Amygdala (tissue), 56 donors: ENCODE measurements around the gene UPF3B.
"Not testable (repeated sequence)": the region's sequence is repeated elsewhere in the genome, so short reads cannot be mapped to it uniquely, and the experiment has no call there.

ENCODE experiments used
- DNase-seq, 56 donors: peaks; one replicate each; lab custom pipeline; 2025; lab: John Stamatoyannopoulos, UW

Gene UPF3B

DNA sequence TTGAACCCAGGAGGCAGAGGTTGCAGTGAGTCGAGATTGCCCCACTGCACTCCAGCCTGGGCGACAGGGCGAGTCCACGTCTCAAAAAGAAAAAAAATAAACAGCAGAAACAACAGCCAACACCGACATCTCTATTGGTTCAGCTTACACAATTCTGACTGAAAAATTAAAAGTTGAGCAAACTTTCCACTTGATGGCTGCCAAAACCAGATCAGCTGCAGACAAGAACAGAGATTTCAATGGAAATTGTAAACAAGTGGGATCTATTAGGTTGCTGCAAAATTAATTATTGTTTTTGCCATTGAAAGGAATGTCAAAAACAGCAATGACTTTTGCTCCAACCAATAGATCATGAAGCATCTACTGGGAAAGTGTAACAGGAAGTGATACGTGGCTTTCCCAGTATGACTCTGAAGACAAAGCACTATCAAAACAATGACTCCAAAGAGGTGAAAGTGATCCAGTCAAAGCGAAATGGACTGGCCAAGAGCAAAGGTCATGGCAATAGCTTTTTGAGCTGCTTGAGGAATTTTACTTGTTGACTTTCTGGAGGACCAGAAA lies 26.3 kb downstream of the UPF3B start:
- no peak for DNase-seq

DNA sequence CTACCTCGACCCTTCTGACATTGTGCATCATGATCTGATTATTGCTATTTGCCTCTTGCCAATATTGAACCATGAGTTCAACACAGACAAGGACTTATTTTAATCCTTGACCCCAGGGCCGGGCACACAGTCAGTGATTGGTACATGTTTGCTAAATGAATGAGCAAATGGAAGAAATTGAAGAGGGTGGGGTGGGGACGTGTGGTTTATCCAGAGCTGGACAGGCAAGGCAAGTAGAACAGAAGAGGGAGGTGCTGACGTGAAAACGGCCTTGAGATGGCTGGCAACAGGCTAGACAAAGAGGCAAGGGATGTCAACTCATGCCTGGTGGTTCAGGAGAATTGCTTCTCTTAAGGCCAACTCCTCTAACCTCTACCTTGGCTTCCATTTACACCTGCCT lies 28.5 kb downstream of the UPF3B start:
- not testable (repeated sequence) for DNase-seq

DNA sequence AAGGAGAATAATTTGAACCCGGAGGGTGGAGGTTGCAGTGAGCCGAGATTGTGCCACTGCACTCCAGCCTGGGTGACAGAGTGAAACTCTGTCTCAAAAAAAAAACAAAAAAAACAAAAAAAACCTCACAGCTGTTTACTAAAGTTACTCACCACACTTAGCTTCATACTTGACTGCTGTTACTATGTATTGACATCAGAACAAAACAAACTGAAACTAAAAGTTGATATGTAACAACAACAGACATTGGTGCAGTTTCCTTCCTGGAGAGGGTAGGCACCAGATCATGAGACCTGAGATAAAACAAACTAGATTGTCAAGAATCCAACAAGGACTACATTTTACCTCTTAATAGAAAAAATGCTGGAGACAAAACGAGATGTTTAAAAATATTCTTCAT lies 31.1 kb downstream of the UPF3B start:
- not testable (repeated sequence) for DNase-seq

DNA sequence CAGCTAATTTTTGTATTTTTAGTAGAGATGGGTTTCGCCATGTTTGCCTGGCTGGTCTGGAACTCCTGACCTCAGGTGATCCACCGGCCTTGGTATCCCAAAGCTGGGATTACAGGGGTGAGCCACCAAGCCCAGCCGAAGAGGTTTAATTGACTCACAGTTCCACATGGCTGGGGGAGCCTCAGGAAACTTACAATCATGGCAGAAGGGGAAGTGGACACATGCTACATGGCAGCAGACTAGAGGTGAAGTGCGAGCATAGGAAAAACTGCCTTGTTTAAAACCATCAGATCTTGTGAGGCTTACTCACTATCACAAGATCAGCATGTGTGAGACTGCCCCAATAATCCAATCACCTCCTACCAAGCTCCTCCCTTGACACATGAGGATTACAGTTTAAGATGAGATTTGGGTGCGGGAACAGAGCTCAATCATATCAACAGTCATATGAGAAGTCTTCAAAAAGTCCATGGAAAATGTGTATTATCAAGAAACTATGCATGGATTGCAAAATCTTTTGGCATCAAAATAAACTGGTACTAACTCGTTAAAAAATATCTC lies 35.6 kb downstream of the UPF3B start:
- no peak for DNase-seq

DNA sequence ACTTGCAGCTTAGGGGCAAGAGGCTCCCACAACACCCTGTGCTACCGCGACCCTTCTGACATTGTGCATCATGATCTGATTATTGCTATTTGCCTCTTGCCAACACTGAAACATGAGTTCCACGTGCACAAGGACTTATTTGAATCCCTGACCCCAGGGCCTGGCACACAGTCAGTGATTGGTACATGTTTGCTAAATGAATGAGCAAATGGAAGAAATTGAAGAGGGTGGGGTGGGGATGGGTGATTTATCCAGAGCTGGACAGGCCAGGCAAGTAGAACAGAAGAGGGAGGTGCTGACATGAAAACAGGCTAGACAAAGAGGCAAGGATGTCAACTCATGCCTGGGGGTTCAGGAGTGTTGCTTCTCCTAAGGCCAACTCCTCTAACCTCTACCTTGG lies 36.5 kb downstream of the UPF3B start:
- no peak for DNase-seq

DNA sequence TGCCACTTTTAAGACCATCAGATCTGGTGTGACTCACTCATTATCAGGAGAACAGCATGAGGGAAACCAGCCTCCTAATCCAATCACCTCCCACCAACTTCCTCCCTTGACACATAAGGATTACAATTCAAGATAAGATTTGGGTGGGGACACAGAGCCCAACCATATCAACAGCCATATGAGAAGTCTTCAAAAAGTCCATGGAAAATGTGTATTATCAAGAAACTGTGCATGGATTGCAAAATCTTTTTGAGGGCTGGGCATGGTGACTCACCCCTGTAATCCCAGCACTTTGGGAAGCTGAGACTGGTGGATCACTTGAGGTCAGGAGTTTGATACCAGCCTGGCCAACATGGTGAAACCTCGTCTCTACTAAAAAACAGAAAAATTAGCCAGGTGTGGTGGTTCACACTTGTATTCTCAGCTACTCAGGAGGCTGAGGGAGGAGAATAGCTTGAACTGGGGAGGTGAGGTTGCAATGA lies 43.5 kb downstream of the UPF3B start:
- DNase-seq, result no peak

DNA sequence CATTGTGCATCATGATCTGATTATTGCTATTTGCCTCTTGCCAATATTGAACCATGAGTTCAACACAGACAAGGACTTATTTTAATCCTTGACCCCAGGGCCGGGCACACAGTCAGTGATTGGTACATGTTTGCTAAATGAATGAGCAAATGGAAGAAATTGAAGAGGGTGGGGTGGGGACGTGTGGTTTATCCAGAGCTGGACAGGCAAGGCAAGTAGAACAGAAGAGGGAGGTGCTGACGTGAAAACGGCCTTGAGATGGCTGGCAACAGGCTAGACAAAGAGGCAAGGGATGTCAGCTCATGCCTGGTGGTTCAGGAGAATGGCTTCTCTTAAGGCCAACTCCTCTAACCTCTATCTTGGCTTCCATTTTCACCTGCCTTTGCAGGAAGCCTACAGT lies 44.3 kb downstream of the UPF3B start:
- not testable (repeated sequence) for DNase-seq

DNA sequence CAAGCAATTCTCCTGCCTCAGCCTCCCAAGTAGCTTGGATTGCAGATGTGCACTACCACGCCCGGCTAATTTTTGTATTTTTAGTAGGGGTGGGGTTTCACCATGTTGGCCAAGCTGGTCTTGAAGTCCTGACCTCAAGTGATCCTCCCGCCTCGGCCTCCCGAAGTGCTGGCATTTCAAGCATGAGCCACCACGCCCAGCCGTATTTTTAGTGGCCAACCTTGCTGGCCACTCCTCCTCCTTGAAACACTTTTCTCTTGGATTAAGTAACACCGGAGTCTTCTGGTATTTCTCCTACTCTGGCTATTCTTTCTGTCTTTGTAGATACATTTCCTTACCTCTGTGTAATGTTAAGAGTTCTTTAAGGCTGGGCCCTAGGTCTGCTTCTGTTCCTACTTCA lies 50.2 kb downstream of the UPF3B start:
- no peak for DNase-seq

DNA sequence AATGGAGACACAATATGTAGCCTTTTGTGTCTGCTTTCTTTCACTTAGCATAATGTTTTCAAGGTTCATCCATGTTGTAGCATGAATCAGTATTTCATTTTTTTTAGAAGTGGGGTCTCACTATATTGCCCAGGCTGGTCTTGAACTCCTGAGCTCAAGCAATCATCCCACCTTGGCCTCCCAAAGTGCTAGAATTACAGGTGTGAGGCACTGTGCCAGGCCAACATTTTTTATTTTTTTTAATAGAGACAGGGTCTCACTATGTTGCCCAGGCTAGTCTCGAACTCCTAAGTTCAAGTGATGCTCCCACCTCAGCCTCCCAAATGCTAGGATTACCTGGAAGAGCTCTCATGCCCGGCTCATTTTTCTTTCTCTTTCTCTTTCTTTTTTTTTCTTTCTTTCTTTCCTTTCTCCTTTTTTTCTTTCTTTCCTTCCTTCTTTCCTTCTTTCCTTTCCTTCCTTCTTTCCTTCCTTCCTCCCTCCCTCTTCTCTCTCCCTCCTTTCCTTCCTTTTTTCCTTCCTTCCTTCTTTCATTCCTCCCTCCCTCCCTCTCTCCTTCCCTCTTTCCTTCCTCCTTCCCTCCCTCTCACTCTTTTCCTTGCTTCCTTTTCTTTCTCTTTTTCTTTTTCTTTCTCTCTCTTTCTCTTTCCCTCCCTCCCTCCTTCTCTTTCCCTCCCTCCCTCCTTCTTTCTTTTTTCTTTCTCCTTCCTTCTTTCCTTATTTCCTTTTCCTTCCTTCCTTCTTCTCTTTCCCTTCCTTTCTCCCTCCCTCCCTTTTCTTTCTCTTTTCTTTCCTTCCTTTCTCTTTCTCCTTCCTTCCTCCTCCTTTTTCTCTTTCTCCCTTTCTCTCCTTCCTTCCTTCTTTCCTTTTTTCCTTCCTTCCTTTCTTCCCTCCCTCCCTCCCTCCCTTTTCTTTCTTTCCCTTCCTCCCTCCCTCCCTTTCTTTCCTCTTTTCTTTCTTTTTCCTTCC lies 51.2 kb downstream of the UPF3B start:
- no peak for DNase-seq

DNA sequence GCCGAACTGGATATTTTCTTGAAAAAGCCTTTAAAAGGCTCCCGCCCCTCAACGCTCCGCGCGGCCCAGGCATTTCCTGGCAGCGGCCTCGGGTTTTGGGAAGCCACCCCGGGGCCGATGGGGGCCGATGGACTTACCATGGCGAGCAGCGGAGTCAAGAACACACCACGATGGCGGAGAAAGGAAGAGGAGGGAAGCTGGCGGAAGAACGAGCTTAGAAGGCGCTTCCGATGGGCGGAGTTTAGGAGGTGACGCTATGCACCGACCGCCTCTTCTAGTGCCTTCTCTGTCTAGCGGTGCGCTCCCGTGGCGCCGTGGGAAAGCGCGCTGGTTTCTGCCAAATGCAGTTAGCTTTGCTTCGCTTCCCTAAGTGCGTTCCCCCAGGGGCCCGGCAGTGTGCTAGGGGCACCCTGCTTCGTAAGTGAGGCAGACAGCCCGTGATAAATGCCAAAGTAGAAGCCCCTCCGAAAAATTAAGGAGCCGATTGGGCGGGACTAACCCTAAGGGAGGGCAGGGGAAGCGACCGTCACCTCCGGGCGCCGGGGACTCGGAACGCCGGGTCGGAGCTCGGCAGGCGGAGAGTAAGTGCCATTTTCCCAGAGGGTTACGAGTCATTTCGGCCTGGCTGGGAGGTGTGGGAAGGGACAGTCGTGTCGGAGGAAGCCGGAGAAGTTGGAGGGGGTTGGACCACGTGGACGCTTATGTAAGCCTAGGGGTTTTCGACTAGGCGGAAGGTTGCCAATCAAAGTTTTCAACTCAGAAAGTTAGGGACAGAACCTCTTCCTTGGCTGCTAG lies 61.1 kb downstream of the UPF3B start, which contains the start of gene RPL39:
TSS of gene RPL39 (minus strand) at position 194 of the 795 bp plus-strand sequence. CDS start at position 140, 54 bp downstream.
- DNase-seq, result peak; percentile 2 to 87 (median 69)

DNA sequence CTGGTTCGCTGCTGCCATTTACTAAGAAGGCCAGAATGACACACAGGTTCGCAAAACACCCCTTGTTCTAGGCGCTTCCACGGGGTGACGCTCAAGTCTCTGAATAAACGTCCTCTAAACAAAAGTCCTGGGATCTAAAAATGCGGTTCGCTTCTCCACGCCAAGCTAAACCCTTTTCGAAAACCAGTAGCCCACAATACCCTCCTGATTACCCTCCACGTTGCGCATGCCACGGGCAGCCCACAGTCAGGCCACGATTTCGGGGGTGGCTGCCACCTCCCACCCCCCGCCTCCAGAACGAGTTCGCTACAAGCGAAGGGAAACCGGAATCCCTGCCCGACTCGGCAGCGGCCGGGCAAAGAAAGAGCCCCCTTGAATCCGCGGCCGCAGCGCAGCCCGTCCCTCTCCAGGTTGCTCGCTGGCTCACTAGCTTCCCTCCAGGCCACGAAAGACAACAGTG lies 61.8 kb downstream of the UPF3B start:
- DNase-seq, result peak in 27 of 56 donors; percentile 0 to 70 (median 22)

DNA sequence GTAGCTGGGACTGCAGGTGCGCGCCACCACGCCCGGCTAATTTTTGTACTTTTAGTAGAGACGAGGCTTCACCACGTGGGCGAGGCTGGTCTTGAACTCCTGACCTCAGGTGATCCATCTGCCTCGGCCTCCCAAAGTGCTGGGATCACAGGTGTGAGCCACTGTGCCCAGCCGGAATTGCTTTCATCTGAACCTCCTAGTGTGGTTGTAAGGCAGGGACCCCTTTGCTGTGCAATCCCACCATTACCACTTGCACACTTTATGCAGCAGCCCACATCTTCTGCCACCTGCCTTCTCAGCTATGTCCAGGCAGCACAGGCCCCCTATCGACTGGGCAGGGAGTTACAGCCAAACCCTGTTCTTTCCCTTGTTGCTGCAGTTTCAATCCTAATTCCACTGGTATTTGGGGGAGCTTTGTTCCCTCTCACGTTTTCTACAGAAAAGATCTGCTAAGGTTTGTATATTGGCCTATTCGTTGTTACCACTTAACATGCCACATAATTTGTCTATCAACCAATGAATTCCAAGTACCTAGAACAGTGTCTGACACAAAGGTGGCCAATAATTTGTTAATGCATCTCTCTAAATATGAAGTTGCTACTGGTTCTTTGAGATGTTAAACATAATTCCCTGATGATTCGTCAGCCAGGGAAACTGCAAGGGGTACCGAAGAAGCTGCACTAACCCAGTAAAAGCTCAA lies 67.9 kb downstream of the UPF3B start:
- DNase-seq, result no peak
